ENCODE data around the gene COL5A3.

COL5A3 gene

DNA sequence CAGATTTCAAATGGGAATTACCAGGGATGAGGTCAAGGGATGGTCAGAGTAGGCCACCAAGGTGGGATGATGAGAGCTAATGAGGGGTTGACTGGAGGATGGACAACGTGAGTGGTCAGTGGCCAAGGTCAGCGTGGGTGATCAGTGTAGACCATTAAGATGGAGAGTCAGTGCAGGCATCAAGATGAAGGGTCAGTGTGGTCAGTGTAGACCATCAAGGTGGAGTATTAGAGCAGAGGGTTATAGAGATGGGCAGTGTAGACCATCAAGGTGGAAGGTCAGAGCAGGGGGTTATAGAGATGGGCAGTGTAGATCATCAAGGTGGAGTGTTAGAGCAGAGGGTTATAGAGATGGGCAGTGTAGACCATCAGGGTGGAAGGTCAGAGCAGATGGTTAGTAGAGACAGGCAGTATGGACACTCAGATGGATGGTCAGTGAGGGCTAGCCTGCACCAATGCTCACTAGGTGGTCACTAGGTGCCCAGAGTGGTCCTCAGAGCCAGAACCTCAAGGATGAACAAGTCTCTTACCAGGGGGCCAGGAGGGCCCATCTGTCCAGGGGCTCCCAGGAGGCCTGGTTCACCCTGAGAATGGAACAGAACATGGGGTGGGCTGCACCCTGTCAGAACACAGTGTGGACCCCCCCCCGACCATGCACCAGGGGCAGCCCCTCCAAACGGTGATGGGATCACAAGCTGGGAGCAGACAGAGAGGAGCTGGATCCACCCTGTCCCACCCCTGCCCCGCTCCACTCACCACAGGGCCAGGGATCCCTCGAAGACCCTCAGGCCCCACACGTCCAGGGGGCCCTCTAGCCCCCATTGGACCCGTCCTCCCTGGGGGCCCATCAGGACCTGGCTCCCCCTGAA, 41.2 kb downstream of the COL5A3 start:
- no peaks in the 10 kb centered on the region for H3F3A ChIP-seq (ENCODE audit: insufficient read depth, low read length)
- TF ChIP-seq EZH2phosphoT487 (IDR thresholded peaks at IDR 0.05; ENCODE audit: low read length) (no peak), EZH2 (optimal IDR thresholded peaks at IDR 0.05; ENCODE audit: low read depth, low read length) (no peak)
- TF ChIP-seq, protein P1, sequence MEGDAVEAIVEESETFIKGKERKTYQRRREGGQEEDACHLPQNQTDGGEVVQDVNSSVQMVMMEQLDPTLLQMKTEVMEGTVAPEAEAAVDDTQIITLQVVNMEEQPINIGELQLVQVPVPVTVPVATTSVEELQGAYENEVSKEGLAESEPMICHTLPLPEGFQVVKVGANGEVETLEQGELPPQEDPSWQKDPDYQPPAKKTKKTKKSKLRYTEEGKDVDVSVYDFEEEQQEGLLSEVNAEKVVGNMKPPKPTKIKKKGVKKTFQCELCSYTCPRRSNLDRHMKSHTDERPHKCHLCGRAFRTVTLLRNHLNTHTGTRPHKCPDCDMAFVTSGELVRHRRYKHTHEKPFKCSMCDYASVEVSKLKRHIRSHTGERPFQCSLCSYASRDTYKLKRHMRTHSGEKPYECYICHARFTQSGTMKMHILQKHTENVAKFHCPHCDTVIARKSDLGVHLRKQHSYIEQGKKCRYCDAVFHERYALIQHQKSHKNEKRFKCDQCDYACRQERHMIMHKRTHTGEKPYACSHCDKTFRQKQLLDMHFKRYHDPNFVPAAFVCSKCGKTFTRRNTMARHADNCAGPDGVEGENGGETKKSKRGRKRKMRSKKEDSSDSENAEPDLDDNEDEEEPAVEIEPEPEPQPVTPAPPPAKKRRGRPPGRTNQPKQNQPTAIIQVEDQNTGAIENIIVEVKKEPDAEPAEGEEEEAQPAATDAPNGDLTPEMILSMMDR (IDR thresholded peaks at IDR 0.05; ENCODE audit: low read length) = no peak

DNA sequence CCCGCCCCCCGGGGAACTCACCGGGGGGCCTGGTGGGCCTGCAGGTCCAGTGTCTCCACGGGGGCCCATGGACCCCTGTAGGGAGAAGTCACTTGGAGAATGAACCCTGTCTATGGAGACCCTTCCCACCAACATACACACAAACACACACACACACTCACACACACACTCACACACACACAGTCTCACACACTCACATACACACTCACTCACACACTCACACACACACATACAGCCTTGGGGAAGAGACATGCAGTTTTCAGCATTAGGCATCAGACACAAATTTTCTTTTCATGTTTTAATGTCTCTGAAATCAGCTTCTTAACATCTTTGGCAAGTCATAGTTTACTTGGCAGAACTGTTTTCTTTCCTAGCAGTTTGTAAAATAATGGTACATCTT, 43.0 kb downstream of the COL5A3 start:
- H4K20me1 ChIP-seq (ENCODE audit: insufficient read depth, low read length) = no peaks in the 10 kb centered on the region
- no peak for DNase-seq
- TF ChIP-seq, protein P1 (IDR thresholded peaks at IDR 0.05; ENCODE audit: low read length) = no peak
- no peak for TF ChIP-seq EZH2 (optimal IDR thresholded peaks at IDR 0.05; ENCODE audit: low read depth, low read length)
- no peak for TF ChIP-seq EZH2phosphoT487 (IDR thresholded peaks at IDR 0.05; ENCODE audit: low read length)

More for the DNA sequence above, 41.2 kb downstream of the COL5A3 start:
- DNase-seq = no peak
- Histone ChIP-seq H3K36me3 (replicated peaks; ENCODE audit: insufficient read depth, low read length) (no peaks in the 10 kb centered on the region), H3K27me3 (replicated peaks; ENCODE audit: insufficient read depth, low read length) (peaks cover 53% of the 10 kb centered on the region), H3K4me1 (ENCODE audit: low read length) (no peaks in the 10 kb centered on the region), H3K9me3 (replicated peaks; ENCODE audit: insufficient read depth, low read length) (no peaks in the 10 kb centered on the region), H4K20me1 (ENCODE audit: insufficient read depth, low read length) (no peaks in the 10 kb centered on the region), H3K4me3 (ENCODE audit: low read length) (no peak overlapping the region), H2AFZ (ENCODE audit: low read length) (no peak overlapping the region), H3K79me2 (ENCODE audit: low read length) (no peaks in the 10 kb centered on the region), H3K9me2 (replicated peaks; ENCODE audit: insufficient read depth, low read length) (no peaks in the 10 kb centered on the region), H3K9ac (ENCODE audit: low read length) (no peak overlapping the region), H3K4me2 (ENCODE audit: low read depth, low read length) (no peak overlapping the region), H3K27ac (ENCODE audit: low read length) (no peak overlapping the region)

DNA sequence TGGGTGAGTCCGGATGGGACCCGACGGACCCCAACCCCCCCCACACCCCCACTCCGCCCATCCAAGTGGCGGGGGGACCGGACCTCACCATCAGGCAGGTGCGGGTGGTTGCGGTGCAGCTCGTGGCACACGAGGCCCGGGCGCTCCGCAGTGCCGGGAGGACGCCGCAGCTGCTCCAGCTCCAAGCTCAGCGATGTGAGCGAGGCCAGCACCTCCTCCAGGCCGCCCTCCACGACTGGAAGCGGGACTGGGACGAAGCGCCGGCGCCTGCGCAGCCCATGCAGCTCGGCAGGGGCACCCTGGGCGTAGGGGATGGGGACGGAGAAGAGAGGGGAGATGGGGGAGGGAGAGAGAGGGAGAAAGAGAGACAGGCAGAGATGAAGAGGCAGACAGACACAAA, 43.9 kb downstream of the COL5A3 start:
- peaks cover 58% of the 10 kb centered on the region for H3K27me3 ChIP-seq (replicated peaks; ENCODE audit: insufficient read depth, low read length)

More for the DNA sequence above, 43.0 kb downstream of the COL5A3 start:
- Histone ChIP-seq H2AFZ (ENCODE audit: low read length) (no peak overlapping the region), H3K79me2 (ENCODE audit: low read length) (no peaks in the 10 kb centered on the region), H3K9ac (ENCODE audit: low read length) (no peak overlapping the region), H3K27ac (ENCODE audit: low read length) (no peak overlapping the region), H3K4me1 (ENCODE audit: low read length) (no peaks in the 10 kb centered on the region), H3K27me3 (replicated peaks; ENCODE audit: insufficient read depth, low read length) (peaks cover 54% of the 10 kb centered on the region), H3K36me3 (replicated peaks; ENCODE audit: insufficient read depth, low read length) (no peaks in the 10 kb centered on the region), H3K9me3 (replicated peaks; ENCODE audit: insufficient read depth, low read length) (no peaks in the 10 kb centered on the region), H3K9me2 (replicated peaks; ENCODE audit: insufficient read depth, low read length) (no peaks in the 10 kb centered on the region), H3F3A (ENCODE audit: insufficient read depth, low read length) (no peaks in the 10 kb centered on the region), H3K4me3 (ENCODE audit: low read length) (no peak overlapping the region), H3K4me2 (ENCODE audit: low read depth, low read length) (no peak overlapping the region)

More for the DNA sequence above, 43.9 kb downstream of the COL5A3 start:
- no peak overlapping the region for H2AFZ ChIP-seq (ENCODE audit: low read length)
- no peaks in the 10 kb centered on the region for H3K36me3 ChIP-seq (replicated peaks; ENCODE audit: insufficient read depth, low read length)
- DNase-seq = no peak
- H3K27ac ChIP-seq (ENCODE audit: low read length) = no peak overlapping the region
- no peaks in the 10 kb centered on the region for H3K4me1 ChIP-seq (ENCODE audit: low read length)
- no peak overlapping the region for H3K9ac ChIP-seq (ENCODE audit: low read length)
- no peaks in the 10 kb centered on the region for H3K9me3 ChIP-seq (replicated peaks; ENCODE audit: insufficient read depth, low read length)
- no peak overlapping the region for H3K4me3 ChIP-seq (ENCODE audit: low read length)
- H3K9me2 ChIP-seq (replicated peaks; ENCODE audit: insufficient read depth, low read length) = no peaks in the 10 kb centered on the region
- no peak for TF ChIP-seq EZH2 (optimal IDR thresholded peaks at IDR 0.05; ENCODE audit: low read depth, low read length)
- no peak for TF ChIP-seq EZH2phosphoT487 (IDR thresholded peaks at IDR 0.05; ENCODE audit: low read length)
- TF ChIP-seq, protein P1 (IDR thresholded peaks at IDR 0.05; ENCODE audit: low read length) = no peak
- H3K4me2 ChIP-seq (ENCODE audit: low read depth, low read length) = no peak overlapping the region
- no peaks in the 10 kb centered on the region for H3K79me2 ChIP-seq (ENCODE audit: low read length)
- H4K20me1 ChIP-seq (ENCODE audit: insufficient read depth, low read length) = no peaks in the 10 kb centered on the region
- no peaks in the 10 kb centered on the region for H3F3A ChIP-seq (ENCODE audit: insufficient read depth, low read length)
